HepG2 (cell line): ENCODE data around the gene CMTM2. TPM values are rescaled to one million over a fixed set of nuclear protein-coding genes. Genes with fewer than 3 reads are reported as not detected.

Experiments used
- CERS6 ChIP-seq: sonication (generic); formaldehyde crosslinking; IDR thresholded peaks from 2 replicates; pipeline ENCODE4 v1.5.0; 2020; ENCODE audit warnings: missing genetic modification reagents
- FOXA1 ChIP-seq, 2 experiments: fragments of 450-650 bp in 1 of 2; sonication (generic) in 1 of 2; formaldehyde crosslinking in 1 of 2; IDR thresholded peaks; 2 replicates each; pipeline versions ENCODE4 v1.4.0 to v1.6.1; 2016 to 2020; ENCODE audit warnings: missing genetic modification reagents in 1 of 2
- FOXC1 ChIP-seq: sonication (generic); formaldehyde crosslinking; IDR thresholded peaks from 2 replicates; pipeline ENCODE4 v1.8.0; 2022; ENCODE audit warnings: mild to moderate bottlenecking, missing genetic modification reagents, borderline replicate concordance
- HNRNPH1 ChIP-seq: fragments of 200-400 bp; formaldehyde crosslinking; optimal IDR thresholded peaks from 2 replicates; pipeline ENCODE3; 2017; ENCODE audit warnings: mild to moderate bottlenecking, low read depth, low read length
- HNRNPK ChIP-seq: fragments of 200-400 bp; formaldehyde crosslinking; IDR thresholded peaks from 2 replicates; pipeline ENCODE4 v1.6.1; 2018; ENCODE audit warnings: low read length, low read depth, moderate library complexity, mild to moderate bottlenecking; ENCODE audit not compliant: poor library complexity, severe bottlenecking
- KDM4B ChIP-seq: sonication (generic); formaldehyde crosslinking; IDR thresholded peaks from 2 replicates; pipeline ENCODE4 v1.4.0; 2020; ENCODE audit warnings: missing genetic modification reagents
- PRPF4 ChIP-seq: fragments of 200-400 bp; formaldehyde crosslinking; IDR thresholded peaks from 2 replicates; pipeline ENCODE4 v1.6.1; 2016; ENCODE audit warnings: low read length, low read depth; ENCODE audit not compliant: poor library complexity, severe bottlenecking
- TARDBP ChIP-seq: sonication (generic); formaldehyde crosslinking; IDR thresholded peaks from 2 replicates; pipeline ENCODE4 v1.8.0; 2022; ENCODE audit warnings: mild to moderate bottlenecking, missing genetic modification reagents
- TFAP4 ChIP-seq: sonication (generic); IDR thresholded peaks from 2 replicates; pipeline ENCODE4 v1.6.1; 2016; ENCODE audit warnings: low read depth, borderline replicate concordance
- ZNF224 ChIP-seq: sonication (generic); formaldehyde crosslinking; IDR thresholded peaks from 2 replicates; pipeline ENCODE4 v1.5.0; 2020; ENCODE audit warnings: mild to moderate bottlenecking, missing genetic modification reagents
- ZNF264 ChIP-seq: sonication (generic); formaldehyde crosslinking; IDR thresholded peaks from 2 replicates; pipeline ENCODE4 v1.4.0; 2020; ENCODE audit warnings: missing genetic modification reagents
- ZNF382 ChIP-seq: sonication (generic); formaldehyde crosslinking; IDR thresholded peaks from 2 replicates; pipeline ENCODE4 v1.5.0; 2020; ENCODE audit warnings: missing genetic modification reagents, mild to moderate bottlenecking, borderline replicate concordance
- ZNF501 ChIP-seq: sonication (generic); formaldehyde crosslinking; IDR thresholded peaks from 2 replicates; pipeline ENCODE4 v1.5.1; 2020; ENCODE audit warnings: mild to moderate bottlenecking, moderate library complexity, missing genetic modification reagents
- ZNF782 ChIP-seq: sonication (generic); formaldehyde crosslinking; IDR thresholded peaks from 2 replicates; pipeline ENCODE4 v1.4.0; 2020; ENCODE audit warnings: missing genetic modification reagents, mild to moderate bottlenecking, borderline replicate concordance
- ZSCAN12 ChIP-seq: sonication (generic); formaldehyde crosslinking; IDR thresholded peaks from 2 replicates; pipeline ENCODE4 v1.9.0; 2021; ENCODE audit warnings: mild to moderate bottlenecking, missing genetic modification reagents
- ZSCAN31 ChIP-seq: sonication (generic); formaldehyde crosslinking; IDR thresholded peaks from 2 replicates; pipeline ENCODE4 v1.5.0; 2020; ENCODE audit warnings: low read depth, mild to moderate bottlenecking, missing genetic modification reagents
- polyA plus RNA-seq, 8 experiments: library from polyadenylated mRNA; depleted of rRNA in 3 of 8; stranded (reverse) in 7 of 8; unstranded in 1 of 8; fragments of >200 nt; fragmentation: Illumina TruSeq in 4 of 8; extraction: Trizol in 4 of 8; gene quantifications; 2 replicates each; pipeline versions ENCODE4 v1.2.1 to v1.2.3, GENCODE V29; 2011 to 2016; ENCODE audit warnings: low read depth in 4 of 8, missing spikeins in 1 of 8, mixed read lengths in 1 of 8; ENCODE audit not compliant: insufficient read depth in 1 of 8
- total RNA-seq, 5 experiments: library from RNA; depleted of rRNA; stranded (reverse); fragments of >200 nt; fragmentation: Illumina TruSeq; extraction: Trizol; gene quantifications; 2 replicates each; pipeline ENCODE4 v1.2.3, GENCODE V29; 2016; ENCODE audit warnings: low read depth in 1 of 5
- TF ChIP-seq, protein P1 (sequence below): sonication (generic); formaldehyde crosslinking; conservative IDR thresholded peaks from 2 replicates; pipeline ENCODE4 v1.4.0; 2020; ENCODE audit warnings: mild to moderate bottlenecking, missing genetic modification reagents, moderate library complexity
- TF ChIP-seq, protein P2 (sequence below): sonication (generic); formaldehyde crosslinking; IDR thresholded peaks from 2 replicates; pipeline ENCODE4 v1.8.1; 2023; ENCODE audit warnings: mild to moderate bottlenecking, missing genetic modification reagents, borderline replicate concordance
- TF ChIP-seq, protein P3 (sequence below): IDR thresholded peaks from 2 replicates; pipeline ENCODE4 v1.6.1; 2016; ENCODE audit warnings: missing compliant biosample characterization, missing genetic modification reagents, borderline replicate concordance

The CMTM2 gene
- total and polyA plus RNA-seq, 2 of the 13 experiments (the other 11 are each of a cell fraction or from before 2014, with no cell fraction given): not detected

- TF ChIP-seq, protein P1, sequence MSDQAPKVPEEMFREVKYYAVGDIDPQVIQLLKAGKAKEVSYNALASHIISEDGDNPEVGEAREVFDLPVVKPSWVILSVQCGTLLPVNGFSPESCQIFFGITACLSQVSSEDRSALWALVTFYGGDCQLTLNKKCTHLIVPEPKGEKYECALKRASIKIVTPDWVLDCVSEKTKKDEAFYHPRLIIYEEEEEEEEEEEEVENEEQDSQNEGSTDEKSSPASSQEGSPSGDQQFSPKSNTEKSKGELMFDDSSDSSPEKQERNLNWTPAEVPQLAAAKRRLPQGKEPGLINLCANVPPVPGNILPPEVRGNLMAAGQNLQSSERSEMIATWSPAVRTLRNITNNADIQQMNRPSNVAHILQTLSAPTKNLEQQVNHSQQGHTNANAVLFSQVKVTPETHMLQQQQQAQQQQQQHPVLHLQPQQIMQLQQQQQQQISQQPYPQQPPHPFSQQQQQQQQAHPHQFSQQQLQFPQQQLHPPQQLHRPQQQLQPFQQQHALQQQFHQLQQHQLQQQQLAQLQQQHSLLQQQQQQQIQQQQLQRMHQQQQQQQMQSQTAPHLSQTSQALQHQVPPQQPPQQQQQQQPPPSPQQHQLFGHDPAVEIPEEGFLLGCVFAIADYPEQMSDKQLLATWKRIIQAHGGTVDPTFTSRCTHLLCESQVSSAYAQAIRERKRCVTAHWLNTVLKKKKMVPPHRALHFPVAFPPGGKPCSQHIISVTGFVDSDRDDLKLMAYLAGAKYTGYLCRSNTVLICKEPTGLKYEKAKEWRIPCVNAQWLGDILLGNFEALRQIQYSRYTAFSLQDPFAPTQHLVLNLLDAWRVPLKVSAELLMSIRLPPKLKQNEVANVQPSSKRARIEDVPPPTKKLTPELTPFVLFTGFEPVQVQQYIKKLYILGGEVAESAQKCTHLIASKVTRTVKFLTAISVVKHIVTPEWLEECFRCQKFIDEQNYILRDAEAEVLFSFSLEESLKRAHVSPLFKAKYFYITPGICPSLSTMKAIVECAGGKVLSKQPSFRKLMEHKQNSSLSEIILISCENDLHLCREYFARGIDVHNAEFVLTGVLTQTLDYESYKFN (CRISPR knock-in tag): peak; percentile 47
- TF ChIP-seq TARDBP (CRISPR knock-in tag) (no peak), PRPF4 (no peak), TFAP4 (peak; percentile 43; the same call in 1 of the 2 replicates), ZNF501 (peak; percentile 59; the same call in 1 of the 2 replicates), ZNF224 (CRISPR knock-in tag) (no peak), ZNF264 (CRISPR knock-in tag) (no peak), ZSCAN31 (CRISPR knock-in tag) (no peak; the same call in 1 of the 2 replicates), ZNF382 (CRISPR knock-in tag) (no peak), FOXC1 (CRISPR knock-in tag) (no peak; the same call in 1 of the 2 replicates), CERS6 (CRISPR knock-in tag) (no peak), HNRNPH1 (no peak), KDM4B (CRISPR knock-in tag) (no peak), ZSCAN12 (CRISPR knock-in tag) (no peak), ZNF782 (no peak), HNRNPK (no peak), FOXA1 (IDR thresholded peaks at IDR 0.05) (no peak), FOXA1 (CRISPR knock-in tag; IDR thresholded peaks at IDR 0.05) (0 out of 2 replicates have a peak, but pooled peaks have one; percentile 26)
- TF ChIP-seq, protein P2, sequence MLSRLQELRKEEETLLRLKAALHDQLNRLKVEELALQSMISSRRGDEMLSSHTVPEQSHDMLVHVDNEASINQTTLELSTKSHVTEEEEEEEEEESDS (CRISPR knock-in tag): no peak
- TF ChIP-seq, protein P3, sequence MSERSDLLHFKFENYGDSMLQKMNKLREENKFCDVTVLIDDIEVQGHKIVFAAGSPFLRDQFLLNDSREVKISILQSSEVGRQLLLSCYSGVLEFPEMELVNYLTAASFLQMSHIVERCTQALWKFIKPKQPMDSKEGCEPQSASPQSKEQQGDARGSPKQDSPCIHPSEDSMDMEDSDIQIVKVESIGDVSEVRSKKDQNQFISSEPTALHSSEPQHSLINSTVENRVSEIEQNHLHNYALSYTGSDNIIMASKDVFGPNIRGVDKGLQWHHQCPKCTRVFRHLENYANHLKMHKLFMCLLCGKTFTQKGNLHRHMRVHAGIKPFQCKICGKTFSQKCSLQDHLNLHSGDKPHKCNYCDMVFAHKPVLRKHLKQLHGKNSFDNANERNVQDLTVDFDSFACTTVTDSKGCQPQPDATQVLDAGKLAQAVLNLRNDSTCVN: peak; percentile 84
These were observed 24.5 kb downstream of the CMTM2 start (continued) for GRCh38 chr16:66603537-66604375.
